Myocyte (in vitro differentiated cells): ENCODE measurements around the gene PLEKHO2. TPM values are rescaled to one million over a fixed set of nuclear protein-coding genes. Genes with fewer than 3 reads are reported as not detected.

Source experiments
- DNase-seq: peaks from one replicate; pipeline ENCODE4 v3.0.0-alpha.2; 2012; ENCODE audit warnings: low read depth
- total RNA-seq: library from RNA; depleted of rRNA; stranded (reverse); fragments of >200 nt; gene quantifications from 2 replicates; pipeline ENCODE4 v1.2.3, GENCODE V29; 2014

PLEKHO2 gene
- total RNA-seq, 1 donor from 2014 or later: 21.6 TPM

GRCh38 chr15:64825431-64826294 lies 16.1 kb upstream of the PLEKHO2 start, which contains the start of gene PIF1:
Gene PIF1, minus strand, starts transcription at chr15:64825647. Its CDS starts 1,312 bp downstream, at chr15:64824335.
- peak; percentile 99 for DNase-seq

DNA sequence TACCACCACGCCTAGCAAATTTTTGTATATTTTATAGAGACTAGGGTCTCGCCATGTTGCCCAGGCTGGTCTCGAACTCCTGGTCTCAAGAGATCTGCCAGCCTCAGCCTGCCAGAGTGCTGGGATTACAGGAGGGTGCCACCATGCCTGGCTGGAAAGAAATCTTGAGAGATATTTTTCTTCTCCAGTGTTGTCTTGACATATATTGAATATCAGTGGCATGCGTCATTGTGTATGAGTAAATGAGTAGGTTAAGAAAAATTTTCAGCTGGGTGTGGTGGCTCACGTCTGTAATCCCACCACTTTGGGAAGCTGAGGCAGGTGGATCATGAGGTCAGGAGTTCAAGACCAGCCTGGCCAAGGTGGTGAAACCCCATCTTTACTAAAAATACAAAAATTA lies 12.7 kb upstream of the PLEKHO2 start:
- DNase-seq: no peak

DNA sequence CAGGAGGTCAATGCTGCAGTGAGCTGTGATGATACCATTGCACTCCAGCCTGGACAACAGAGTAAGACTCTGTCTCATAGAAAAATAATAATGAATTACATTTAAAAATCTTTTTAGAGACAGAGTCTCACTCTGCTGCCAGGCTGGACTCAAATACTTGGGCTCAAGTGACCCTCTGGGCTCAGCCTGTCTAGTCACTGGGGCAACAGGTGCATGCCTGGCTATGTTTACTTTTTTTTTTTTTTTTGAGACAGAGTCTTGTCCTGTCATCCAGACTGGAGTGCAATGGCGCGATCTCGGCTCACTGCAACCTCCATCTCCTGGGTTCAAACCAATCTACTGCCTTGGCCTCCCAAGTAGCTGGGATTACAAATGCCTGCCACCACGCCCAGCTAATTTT lies 8.0 kb upstream of the PLEKHO2 start:
- peak; percentile 51 for DNase-seq

DNA sequence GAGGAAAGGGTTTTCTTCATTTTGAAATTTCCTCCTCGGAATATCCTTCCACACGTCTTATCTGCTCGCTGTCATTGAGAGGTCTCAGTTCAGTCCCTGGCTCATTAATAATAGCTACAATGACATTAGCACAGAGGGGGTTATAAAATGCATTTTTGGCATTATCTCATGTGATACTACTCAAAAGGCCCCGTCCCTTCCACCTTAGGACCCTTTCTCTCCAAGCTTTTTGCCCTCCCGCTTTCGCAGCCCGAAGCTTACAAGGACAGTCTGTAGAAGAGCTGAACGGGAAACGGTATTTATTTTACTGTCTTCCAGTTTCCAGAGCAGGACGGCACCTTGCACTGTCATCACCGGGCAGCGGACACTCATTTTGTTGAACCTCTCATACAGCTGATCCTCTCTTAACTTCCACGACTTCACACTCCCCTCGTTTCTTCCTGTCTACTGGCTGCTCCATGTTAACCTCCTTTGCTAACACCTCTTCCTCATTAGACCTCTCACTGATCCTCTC lies 5.6 kb upstream of the PLEKHO2 start:
- DNase-seq: no peak

DNA sequence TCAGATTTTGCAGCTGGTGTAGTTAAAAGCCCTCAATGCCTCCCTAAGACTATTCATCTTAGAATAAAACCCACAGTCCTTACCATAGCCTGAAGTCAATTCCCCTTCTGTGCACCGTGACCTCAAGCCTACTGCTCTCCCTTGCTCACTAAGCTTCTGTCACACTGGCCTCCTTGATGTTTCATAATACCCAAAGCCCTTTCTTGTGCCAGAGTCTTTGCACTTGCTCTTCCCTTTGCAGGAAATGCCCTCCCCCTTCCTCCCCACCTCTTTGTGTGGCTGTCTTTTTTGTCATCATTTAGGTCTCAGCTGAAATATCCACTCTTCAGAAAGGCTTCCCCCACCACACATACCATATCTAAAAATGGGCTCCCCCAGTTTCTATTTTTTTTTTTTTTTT lies 4.2 kb upstream of the PLEKHO2 start:
- no peak for DNase-seq

DNA sequence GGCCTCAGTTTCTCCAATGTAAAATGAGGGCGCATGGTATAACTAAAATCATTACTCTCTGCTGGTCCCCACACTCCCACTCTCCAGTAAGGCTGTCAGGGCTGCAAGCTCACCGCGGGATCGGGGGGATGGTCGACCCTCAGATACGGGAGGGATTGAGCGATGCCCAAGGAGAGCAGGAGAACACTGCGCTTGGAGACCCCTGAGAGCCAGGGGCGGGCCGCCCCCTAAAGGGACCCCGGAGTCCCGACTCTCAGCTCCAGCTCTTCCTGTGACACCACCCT lies 713 bp upstream of the PLEKHO2 start:
- no peak for DNase-seq

DNA sequence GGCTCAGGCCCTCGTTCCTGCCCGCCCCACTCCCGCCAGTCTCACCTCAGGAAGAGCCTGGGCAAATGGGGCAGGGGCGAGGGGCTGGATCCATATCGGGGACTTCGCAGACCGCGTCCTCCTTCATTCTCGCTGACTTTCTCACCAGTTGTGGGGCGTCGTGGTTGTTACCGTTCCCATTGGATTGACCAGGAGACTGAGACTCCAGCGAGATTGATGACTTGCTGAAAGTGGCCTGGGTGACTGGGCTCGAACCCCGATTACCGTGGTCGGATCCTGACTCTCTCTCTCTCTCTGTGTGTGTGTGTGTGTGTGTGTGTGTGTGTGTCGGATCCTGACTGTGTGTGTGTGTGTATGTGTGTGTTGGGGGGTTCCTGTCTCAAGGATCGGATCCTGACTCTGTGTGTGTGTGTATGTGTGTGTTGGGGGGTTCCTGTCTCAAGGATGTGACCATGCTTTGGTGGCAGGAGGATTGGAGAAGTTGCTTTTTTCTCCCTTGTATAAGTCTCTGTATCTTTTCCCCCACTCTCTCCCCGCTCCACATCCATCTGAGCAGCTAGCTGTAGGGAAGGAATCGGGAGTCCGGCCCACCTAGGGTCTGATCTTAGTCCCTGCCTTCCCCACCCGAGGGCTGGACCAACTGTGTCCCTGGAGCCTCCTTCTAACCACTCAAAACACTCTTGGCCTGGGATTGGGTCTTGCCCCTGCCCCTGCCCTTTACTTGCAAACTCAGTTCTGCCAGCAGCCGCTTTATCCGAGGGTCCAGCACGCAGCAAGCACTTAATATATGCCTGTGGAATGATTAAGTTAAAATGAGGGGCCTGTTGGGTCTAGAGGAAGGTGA lies 603 bp downstream of the PLEKHO2 start:
- peak; percentile 60 for DNase-seq

DNA sequence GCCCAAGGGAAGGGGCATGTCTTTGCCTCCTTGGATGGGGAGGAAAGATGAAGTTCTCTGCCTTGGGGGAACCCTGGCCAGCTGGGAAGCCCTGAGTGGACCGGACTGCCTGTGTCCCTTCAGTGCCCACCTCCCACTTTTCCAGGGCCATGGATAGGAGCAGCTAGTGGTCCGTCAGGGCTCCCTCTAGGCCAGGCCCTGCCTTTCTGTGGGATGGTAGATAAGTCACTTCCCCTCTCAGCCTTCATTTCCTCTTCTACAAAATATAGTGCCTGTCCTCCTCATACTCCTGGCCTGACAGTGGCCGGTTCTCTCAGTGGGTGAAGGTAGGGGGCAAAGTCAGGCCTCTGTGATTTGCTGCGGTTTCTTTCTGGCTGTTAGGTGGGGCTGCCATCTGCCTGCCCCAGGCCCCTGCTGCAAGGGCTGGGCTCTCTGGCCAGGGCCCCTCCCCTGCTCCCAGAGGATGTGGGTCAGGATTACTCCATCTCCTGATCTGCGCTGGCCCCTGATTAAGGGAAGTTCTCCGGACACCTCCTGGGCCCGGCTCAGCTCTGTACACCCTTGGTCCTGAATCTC lies 1.4 kb downstream of the PLEKHO2 start:
- DNase-seq: peak; percentile 56

DNA sequence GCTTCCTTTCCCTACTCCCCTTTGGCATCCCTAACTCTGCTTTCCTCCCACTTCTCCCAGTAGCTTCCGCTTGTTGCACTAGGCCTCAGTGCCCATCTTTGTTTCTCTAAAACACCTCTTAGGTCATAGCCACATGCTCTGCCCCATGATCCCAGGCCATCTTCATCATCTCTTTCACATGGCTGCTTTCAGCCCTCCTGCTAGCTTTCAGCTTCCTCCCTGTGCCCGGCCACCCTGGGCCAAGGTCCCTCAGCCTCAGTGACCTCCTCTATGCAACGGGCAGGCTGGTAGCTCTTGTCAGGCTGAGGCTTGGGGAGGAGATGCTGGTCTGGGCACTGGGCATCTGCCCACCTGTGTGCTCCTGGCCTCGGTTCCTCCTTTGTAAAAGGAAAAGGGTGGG lies 2.3 kb downstream of the PLEKHO2 start:
- DNase-seq: no peak

DNA sequence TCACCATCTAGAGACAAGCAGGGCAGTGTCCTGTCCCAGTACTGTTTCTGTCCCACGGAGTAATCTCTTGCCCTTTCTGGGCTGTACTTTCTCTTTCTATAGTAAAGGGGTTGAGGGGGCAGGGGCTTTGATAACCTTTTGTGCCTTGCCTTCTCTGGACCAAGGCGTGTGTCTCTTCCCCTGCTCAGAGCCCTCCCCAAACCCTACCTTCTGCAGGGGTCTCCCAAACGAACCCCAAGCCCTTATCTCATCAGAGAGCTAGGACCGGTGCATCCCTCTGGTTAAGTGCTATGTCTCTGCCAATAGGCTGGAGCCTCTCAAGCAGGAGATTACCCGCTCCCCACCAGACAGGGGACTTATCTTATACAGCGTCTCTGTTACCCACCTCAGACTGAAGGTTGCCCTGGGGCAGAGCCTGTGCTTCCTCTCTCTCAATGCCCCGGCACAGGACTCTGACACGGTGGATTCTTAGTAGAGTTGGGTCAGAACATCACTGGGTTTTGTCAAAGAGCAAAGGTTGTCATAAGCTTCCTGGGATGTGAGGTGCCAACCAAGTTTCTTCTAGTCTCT lies 2.9 kb downstream of the PLEKHO2 start:
- no peak for DNase-seq

DNA sequence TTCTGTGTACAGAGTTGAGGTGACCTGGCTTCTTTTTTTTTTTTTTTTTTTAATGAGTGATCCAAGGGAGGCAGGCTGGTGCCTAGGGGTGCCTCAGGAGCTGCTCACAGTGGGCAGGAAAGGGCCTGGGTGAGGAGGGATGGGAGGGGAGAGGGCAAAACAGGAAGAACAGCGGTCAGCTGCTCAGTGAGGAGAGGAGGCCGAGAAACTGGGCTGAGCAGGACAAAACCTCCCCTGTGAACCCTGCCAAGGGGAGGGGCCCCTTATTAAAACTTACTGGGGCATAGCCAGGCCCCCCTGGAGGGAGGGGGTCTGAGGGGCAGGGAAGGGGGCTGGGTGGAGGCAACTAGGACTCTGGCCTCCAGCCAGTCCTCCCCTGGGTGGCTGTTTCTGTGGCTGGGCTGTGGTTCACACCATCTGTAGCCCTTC lies 3.5 kb downstream of the PLEKHO2 start:
- DNase-seq: peak; percentile 59

DNA sequence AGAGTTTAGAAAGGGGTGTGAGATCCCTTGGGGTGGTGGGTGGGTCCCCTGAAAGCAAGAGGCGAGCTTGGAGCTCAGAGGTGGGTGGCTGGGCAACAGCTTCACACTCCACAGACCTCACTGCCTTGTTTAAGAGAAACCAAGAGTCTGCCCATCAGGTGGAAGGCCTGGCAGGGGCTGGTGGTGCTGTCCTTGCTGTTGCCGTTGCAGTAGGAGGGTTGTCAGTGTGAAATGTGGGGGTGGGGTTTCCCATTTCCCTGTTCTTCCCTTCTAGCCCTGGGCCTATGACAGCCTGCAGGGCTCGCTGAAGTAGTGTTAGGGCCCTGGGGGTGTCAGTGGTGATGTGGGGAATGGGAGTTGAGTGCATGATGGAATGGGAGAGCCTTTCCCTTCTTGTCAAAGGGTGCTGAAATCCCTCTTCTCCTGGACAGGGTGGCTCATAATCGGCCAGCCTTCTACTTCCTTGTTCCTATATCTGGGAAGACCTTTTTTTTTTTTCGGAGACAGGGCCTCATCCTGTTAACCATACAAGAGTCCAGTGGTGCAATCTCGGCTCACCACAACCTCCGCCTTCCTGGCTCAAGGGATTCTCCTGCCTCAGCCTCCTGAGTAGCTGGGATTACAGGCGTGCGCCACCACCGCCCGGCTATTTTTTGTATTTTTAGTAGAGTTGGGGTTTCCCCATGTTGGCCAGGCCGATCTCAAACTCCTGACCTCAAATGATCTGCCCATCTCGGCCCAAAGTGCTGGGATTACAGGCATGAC lies 4.3 kb downstream of the PLEKHO2 start:
- no peak for DNase-seq

- DNase-seq: no peak
These were observed 5.3 kb downstream of the PLEKHO2 start for GRCh38 chr15:64847016-64847415.

GRCh38 chr15:64847448-64847847 lies 5.7 kb downstream of the PLEKHO2 start:
- no peak for DNase-seq

DNA sequence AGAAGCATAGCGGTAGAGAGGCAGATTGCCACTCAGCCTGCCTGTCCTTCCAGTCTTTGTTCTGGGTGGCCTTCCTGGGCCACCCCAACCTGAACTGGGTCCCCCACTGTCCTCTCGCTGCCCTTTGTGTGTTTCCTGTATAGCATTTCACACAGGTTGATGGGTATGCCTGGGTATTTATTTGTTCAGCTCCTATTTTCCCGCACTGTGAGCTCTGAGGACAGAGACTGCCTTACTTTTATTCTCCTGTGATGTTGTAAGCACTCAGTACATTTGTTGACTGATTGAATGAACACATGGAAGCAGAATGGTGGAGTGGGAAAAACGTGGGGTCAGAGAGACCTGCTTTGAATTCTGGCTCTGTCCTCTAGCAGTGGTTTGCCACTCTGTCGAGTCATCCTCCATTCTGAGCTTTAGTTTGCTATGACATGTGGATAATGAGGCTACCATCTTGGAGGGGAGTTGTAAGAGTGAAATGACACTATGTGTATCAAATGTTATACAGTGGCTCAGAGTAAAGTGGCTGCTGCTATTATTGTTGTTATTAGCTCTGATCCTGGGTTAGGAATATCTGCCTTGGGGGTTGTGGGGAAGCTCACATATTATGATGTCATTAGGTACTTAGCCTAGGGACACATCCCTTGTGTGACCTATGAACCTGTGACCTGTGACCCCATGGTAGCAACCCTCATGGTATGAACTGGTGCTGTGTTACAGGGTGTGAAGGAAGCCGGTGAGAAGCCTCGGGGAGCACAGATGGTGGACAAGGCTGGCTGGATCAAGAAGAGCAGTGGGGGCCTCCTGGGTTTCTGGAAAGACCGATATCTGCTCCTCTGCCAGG lies 6.4 kb downstream of the PLEKHO2 start:
- peak; percentile 88 for DNase-seq

DNA sequence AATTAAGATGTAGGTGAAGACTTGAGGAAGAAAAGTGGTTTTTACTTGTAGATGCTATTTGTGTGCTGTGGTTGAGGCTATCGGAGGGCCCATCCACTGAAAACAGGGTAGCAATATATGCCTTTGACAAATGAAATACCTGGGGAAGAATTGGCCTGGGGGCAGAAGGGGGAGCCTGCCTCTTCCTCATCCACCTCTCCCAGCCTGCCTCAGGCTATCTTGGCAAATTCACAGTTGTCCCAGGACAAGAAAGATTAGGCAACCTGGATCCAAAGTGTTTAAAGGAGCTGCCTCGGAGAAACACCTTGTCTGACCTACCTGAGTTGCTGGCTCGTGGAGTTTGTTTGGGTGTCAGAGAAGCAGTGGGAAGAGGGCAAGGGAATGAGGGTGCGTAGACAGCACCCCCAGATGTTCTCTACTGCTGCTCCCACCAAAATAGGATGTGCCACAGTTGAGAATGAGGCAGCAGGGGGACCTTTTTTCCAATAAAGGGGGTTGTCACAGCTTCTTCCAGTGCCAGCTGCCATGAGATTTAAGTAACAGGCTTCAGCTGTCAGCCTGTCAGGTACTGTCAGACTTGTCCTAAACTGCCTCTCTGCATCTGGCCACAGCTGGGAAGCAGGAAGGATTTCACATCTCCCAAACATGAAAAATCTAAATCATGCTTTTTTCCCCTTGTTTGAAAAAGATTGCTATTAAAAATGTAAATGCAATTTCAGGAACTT lies 9.2 kb downstream of the PLEKHO2 start:
- DNase-seq: no peak

GRCh38 chr15:64851503-64851840 lies 9.8 kb downstream of the PLEKHO2 start:
- peak; percentile 59 for DNase-seq

DNA sequence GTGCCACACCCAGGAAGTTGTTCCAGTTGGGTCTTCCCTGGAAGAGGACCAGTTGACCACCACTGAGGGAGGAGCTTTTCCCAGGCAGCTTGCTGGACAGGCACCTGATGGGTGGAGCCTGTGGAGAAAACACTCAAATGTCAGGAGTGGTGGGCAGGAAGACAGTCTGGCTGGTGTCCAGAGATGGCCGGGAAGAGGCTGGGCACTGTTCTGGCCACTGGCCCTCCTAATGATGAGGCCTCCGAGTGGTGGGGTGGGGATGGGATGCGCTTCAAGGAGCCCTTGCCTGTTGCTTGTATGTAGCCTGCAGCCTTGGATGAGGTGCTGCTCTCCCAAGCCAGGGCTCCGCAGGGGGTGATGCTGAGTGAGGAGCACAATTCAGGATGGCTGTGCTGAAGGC lies 12.3 kb downstream of the PLEKHO2 start:
- no peak for DNase-seq

DNA sequence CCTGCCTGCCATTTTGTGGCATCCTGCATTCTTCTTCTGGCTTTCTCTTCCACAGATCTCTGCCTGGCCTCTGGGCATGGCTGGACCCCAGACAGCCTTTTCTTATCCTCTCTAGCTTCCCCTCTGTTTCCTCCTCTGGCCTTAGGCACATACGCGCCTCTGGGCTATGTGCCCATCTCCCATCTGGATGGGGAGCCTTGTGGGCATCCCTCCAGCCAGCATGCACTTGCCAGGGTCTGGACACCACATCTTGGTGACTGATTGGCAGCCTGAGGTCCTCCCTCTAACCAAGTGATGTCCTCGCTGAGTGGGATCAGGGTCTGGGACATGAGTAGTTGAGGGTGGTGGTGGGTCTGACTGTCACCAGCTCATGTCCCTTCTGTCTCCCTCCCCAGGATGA lies 12.8 kb downstream of the PLEKHO2 start:
- no peak for DNase-seq
